GM21367 (cell line): ENCODE measurements around the gene LAMTOR1.
A peak's percentile ranks its signal among the peaks of the same experiment; 100 is the strongest.
"Not testable (repeated sequence)": the region's sequence is repeated elsewhere in the genome, so short reads cannot be mapped to it uniquely, and the experiment has no call there.

Experiments used
- ATAC-seq: cut with Tn5 transposase; IDR thresholded peaks from one replicate; pipeline ENCODE4 v1.9.1; 2021; ENCODE audit not compliant: unreplicated experiment

LAMTOR1 gene

DNA sequence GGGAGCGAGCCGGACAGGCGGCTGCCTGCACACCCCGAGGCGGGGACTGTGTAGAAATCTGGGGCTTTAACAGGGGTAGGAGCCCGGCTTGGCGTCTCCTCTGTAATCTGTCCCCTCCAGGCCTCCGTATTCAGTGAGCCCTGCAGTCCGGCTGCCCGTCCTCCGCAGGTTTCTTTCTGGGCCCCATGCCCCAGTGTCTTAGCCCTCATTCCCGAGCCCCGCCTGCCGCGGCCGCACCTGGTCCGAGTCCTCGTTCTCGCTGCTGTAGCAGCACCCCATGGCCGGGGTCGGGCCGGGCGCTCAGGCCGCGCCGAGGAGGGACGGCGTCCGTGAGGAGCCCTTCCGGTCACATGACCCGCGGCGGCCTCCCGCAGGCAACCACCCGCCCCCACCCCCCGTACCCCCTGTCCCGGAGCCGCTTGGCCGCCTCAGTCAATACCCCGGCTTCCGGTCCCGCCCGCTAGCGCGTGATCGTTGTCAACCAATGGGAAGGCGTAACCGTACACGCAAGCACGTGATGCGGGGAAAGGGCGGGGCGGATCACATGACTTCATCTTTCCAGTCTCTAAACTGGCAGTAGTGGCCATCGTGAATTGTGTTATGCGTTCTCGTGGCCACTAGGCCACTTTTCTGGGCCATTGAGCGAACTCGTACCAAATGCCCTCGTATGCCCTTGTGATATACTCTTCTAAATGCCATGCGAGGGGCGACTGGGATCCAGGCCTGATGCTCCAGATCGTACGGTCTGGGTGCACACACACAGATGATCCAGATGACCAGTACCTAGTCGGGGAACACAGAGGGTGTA is at the start of gene LAMTOR1:
LAMTOR1 (minus strand) TSS at position 352 of the 808 bp plus-strand sequence; CDS start at position 279, 73 bp downstream.
- ATAC-seq, result peak; percentile 71

DNA sequence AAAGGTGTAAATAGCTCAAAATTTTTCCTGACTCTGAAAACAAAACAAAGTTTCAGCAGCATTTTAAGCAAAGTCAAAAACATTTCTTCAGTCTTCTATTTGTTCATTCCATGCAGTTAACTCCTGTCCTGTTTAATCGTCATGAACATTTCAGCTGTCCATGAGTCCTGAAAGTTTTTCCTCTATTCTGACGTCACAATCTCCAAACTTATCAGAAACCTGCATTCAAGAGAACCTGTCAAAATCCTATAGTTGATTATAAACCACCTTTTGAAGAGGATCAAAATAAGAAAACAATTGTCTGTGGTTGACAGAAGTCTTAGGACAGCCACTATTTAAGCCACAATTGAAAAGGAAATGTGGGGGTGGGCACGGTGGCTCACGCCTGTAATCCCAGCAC is 47.8 kb upstream of the LAMTOR1 start:
- no peak for ATAC-seq

DNA sequence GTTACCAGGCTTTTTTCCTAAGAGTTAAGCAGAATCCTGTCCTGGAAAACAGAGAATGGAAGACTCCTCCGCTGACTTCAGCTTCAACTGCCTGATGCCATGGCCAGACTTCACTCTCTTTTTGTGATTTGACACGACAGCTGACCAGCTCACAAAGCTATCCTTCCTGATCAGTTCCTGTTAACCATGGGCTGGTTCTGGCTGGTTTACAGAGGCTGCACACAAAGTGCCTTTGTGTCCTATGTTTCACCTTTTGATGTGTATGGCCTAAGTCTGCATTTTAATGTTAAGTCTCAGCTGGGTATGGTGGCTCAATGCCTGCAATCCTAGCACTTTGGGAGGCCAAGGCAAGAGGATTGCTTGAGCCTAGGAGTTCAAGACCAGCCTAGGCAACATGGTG is 43.5 kb upstream of the LAMTOR1 start:
- no peak for ATAC-seq

DNA sequence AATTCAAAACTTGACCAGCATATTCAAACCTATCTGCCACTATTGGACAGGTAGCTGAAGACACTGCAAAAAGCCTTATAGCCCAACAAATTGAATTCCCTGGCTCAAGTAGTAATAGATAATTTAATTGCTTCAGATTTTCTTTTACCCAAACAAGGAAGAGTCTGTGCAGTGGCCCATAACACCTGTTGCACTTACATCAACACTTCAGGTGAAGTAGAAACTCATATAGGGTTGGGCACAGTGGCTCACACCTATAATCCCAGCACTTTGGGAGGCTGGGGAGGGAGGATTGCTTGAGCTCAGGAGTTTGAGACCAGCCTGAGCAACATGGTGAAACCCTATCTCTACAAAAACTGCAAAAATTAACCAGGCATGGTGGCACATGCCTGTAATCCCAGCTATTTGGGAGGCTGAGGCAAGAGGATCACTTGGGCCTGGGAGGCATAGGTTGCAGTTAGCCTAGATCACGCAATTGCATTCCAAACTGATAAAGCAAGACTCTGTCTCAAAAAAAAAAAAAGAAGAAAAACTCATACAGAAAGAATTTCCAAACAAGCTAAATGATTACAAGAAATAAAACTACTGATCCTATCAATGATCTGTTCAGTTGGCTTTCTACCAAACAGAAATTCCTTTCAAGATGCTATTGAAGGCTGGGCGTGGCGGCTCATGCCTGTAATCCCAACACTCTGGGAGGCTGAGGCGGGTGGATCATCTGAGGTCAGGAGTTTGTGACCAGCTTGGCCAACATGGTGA is 41.9 kb upstream of the LAMTOR1 start:
- ATAC-seq, result no peak

- ATAC-seq, result not testable (repeated sequence)
Observed at GRCh38 chr11:72142543-72142942, 39.4 kb upstream of the LAMTOR1 start.

DNA sequence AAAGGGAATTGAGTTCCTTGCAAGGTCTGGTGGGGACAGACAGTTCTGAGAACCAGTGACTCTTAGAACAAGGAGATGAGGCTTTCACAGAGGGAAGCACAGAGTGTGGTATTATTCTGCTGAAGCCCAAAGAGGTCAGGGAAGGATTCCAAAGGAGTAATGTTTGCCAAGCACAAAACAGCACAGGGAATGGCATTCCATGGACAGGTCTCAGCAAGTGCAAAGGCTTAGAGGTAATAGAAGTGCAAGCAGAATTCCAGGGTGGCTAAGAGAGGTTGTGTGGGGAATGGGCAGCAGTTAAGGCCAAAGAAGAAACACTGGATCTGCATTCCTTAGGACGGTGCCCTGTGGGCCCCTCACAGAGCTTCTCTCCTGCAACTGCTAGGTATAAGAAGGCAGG is 39.0 kb upstream of the LAMTOR1 start:
- ATAC-seq, result not testable (repeated sequence)

DNA sequence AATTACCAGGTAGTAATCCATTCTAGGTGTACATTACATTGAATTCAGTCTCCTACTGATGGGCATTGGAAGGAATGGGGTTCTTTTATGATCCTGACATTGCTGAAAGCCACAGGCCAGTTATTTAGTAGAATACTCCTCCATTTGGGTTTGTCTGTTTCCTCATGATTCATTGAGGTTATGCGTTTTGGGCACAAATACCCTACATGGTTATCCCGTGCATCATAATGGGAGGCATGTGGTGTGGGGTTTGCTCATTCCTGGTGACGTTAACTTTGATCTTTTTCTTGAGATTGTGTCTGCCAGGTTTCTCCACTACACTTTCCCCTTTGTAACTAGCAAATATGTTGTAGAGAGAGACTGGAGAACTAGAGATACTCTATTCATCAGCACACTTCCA is 38.0 kb upstream of the LAMTOR1 start:
- no peak for ATAC-seq

- ATAC-seq, result no peak
Observed at GRCh38 chr11:72140661-72141060, 37.6 kb upstream of the LAMTOR1 start.

- ATAC-seq, result no peak
Observed at GRCh38 chr11:72139500-72139899, 36.4 kb upstream of the LAMTOR1 start.

- ATAC-seq, result no peak
Observed at GRCh38 chr11:72138821-72139390, 35.8 kb upstream of the LAMTOR1 start.

DNA sequence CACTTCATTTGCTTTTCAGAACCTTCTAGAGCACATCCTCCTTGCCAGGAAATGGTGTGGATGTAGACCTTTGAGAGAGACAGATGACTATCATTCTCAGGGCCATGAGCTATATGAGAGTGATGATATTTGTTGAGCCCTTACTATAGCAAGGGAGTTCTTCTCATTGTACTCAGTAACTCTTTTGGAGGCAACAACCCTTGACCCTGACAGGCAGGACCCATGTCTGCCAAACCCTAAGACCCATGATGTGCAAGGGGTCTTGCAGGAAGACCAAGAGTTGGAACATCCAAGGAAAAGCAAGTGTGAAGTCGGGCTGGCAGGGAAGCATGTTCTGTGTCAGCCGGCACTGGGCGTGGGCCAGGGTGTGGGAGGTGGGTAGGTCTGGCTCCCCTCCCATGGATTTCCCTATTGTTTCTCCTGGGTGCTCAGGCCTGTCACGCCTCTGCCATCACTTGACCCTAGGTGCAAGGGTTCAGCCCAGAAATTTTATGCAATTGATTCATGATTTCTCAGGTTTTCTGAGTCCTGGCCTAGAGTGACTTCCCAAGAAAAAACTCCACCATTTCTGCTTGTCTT is 33.7 kb upstream of the LAMTOR1 start:
- no peak for ATAC-seq

DNA sequence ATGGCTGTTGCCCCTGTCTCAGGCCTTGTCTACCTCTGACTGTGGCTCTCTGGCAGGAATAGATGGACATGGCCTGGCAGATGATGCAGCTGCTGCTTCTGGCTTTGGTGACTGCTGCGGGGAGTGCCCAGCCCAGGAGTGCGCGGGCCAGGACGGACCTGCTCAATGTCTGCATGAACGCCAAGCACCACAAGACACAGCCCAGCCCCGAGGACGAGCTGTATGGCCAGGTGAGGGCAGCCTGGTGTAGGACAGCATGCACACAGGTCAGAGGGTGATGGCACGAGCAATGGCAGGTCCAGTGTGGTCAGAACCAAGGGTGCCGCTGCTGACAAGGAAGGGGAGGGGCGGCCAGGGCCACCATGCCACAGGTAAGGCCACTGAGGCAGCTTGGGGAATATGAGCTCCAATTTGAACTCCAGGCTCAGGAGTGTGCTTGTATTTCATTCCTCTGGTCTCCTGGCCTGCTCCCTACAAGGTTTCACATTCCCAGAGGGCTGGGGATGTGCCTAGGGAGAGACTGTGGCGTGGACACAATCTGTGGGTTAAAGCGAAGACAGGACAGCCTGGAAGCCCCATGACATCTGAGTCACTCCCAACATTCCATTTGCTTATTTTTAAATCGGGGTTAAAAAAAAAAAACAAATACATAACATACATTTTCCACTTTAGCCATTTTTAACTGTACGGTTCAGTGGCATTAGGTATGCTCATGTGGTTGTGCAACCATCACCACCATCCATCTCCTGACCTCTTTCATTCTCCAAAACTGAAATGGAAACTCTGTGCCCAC is 33.0 kb upstream of the LAMTOR1 start:
- ATAC-seq, result no peak

DNA sequence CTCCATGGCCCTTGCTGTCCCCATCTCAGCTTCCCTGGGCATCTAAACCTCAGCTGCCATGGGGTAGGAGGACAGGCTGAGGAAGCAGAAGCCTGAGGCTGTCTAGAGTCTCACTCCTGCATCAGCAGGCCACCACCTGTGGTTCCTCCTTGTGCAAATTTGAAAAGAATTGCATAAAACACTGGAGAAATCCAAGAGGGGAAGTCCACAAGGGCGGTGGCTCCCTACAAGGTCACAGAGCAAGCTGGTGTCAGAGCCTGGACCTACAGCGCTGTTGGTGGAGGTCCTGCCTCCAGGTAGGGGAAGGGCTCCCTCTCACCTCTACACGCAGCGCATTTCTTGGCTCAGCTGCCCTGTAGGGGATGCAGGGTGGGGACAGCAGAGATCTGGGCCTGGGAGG is 32.4 kb upstream of the LAMTOR1 start, which contains the start of gene FOLR3:
FOLR3 (plus strand) TSS at position 253 of the 400 bp plus-strand sequence. CDS start 228 bp downstream, outside the sequence.
- not testable (repeated sequence) for ATAC-seq

- ATAC-seq, result no peak
Observed at GRCh38 chr11:72132646-72133045, 29.5 kb upstream of the LAMTOR1 start.

- ATAC-seq, result no peak
Observed at GRCh38 chr11:72129381-72129780, 26.3 kb upstream of the LAMTOR1 start.

DNA sequence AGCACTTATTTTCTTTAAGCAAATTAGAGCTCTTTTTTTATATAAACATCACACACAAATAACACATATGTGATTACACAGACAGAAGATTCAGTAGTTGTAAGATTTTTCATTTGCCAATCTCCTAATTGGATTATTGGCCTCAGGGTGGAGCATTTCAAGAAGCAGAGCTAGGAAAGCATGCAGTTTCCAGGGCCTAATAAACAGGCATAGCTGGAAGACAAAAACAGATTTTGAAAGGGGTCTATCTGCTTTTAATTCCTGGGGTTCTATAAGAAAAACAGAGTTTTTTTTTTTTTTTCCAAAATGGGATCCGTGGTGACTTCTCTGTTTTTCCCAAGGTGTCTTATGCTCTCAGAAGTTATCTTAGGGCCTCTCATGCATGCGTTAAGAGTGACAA is 24.8 kb upstream of the LAMTOR1 start:
- no peak for ATAC-seq

GRCh38 chr11:72125956-72126355 is 22.9 kb upstream of the LAMTOR1 start:
- no peak for ATAC-seq

DNA sequence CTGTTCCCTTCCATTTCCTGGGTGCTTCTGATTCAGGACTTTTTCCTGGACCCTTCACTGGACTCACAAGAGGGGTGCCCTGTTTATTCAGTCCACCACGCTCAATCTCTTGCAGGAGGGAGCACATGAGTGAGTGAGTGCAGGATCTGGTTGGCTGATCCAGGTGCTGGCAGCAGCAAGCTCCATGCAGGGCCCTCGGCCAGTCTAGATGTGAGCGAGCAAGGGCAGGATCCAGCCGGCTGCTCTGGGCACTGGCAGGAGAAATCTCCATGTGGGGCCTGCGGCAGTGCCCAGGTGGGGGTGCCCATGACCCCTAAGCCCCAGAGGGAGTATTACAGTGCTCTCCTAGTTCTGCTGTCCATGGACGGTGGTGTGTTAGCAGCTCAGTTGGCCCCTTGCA is 20.9 kb upstream of the LAMTOR1 start:
- ATAC-seq, result no peak

- no peak for ATAC-seq
Observed at GRCh38 chr11:72123117-72123653, 20.1 kb upstream of the LAMTOR1 start.

DNA sequence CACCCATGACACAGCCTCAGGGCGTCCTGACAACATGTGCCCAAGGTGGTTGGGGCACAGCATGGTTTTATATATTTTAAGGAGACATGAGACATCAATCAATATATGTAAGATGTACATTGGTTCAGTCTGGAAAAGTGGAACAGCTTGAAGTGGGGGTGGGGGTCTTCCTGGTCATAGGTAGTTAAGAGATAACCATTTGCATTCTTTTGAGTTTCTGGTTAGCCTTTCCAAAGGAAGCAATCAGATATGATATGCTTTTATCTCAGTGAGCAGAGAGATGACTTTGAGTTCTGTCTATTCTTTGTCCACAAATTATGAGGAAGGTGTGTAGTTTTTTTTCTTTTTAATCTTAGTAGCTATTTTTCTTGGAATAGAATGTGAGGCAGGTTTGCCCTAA is 19.5 kb upstream of the LAMTOR1 start:
- no peak for ATAC-seq
